ENCODE data around the gene TSR3.

TSR3 gene

GRCh38 chr16:1323296-1324239 is 28.1 kb downstream of the TSR3 start:
- no peak for DNase-seq (ENCODE audit: low read depth)

GRCh38 chr16:1322407-1322806 is 29.3 kb downstream of the TSR3 start:
- DNase-seq (ENCODE audit: low read depth), result no peak

GRCh38 chr16:1320658-1321240 is 30.9 kb downstream of the TSR3 start:
- no peak for DNase-seq (ENCODE audit: low read depth)

GRCh38 chr16:1320097-1320496 is 31.6 kb downstream of the TSR3 start:
- DNase-seq (ENCODE audit: low read depth), result no peak

- no peak for DNase-seq (ENCODE audit: low read depth)
These were observed 32.6 kb downstream of the TSR3 start for GRCh38 chr16:1319041-1319440.

GRCh38 chr16:1318268-1318545 is 33.5 kb downstream of the TSR3 start:
- DNase-seq (ENCODE audit: low read depth), result no peak

GRCh38 chr16:1317479-1318267 is 34.0 kb downstream of the TSR3 start:
- DNase-seq (ENCODE audit: low read depth), result no peak

GRCh38 chr16:1316033-1316405 is 35.7 kb downstream of the TSR3 start:
- DNase-seq (ENCODE audit: low read depth), result no peak

GRCh38 chr16:1315081-1316032 is 36.3 kb downstream of the TSR3 start:
- DNase-seq (ENCODE audit: low read depth), result no peak

- DNase-seq (ENCODE audit: low read depth), result no peak
These were observed 37.1 kb downstream of the TSR3 start for GRCh38 chr16:1314399-1315068.

GRCh38 chr16:1313721-1314369 is 37.8 kb downstream of the TSR3 start:
- no peak for DNase-seq (ENCODE audit: low read depth)

GRCh38 chr16:1312903-1313302 is 38.8 kb downstream of the TSR3 start:
- no peak for DNase-seq (ENCODE audit: low read depth)

- no peak for DNase-seq (ENCODE audit: low read depth)
These were observed 39.2 kb downstream of the TSR3 start for GRCh38 chr16:1312467-1312816.

- no peak for DNase-seq (ENCODE audit: low read depth)
These were observed 39.8 kb downstream of the TSR3 start for GRCh38 chr16:1311738-1312466.

GRCh38 chr16:1311212-1311737 is 40.4 kb downstream of the TSR3 start:
- DNase-seq (ENCODE audit: low read depth), result no peak

GRCh38 chr16:1310832-1311200 is 40.9 kb downstream of the TSR3 start:
- no peak for DNase-seq (ENCODE audit: low read depth)

- DNase-seq (ENCODE audit: low read depth), result no peak
These were observed 41.5 kb downstream of the TSR3 start for GRCh38 chr16:1309888-1310831.

- DNase-seq (ENCODE audit: low read depth), result peak; percentile 96
These were observed 42.4 kb downstream of the TSR3 start, which contains the start of gene UBE2I for GRCh38 chr16:1308977-1309885. UBE2I (plus strand) TSS chr16:1309636; CDS start chr16:1314031, 4,395 bp downstream.
